Prostate gland (tissue), 2 donors: ENCODE results near the gene CACNA1S. TPM values are rescaled to one million over a fixed set of nuclear protein-coding genes. Genes with fewer than 3 reads are reported as not detected.

Experiments
- DNase-seq: peaks from one replicate; pipeline ENCODE4 v3.0.0-alpha.2; 2019; ENCODE audit warnings: low spot score
- H3K27ac ChIP-seq, 2 donors: fragments of 200-600 bp; sonication (generic); 2 replicates each; pipeline ENCODE4 v1.5.1; 2017 to 2019
- H3K27me3 ChIP-seq: fragments of 200-600 bp; sonication (generic); replicated peaks from 2 replicates; pipeline ENCODE4 v1.5.1; 2019; ENCODE audit not compliant: insufficient read depth
- H3K36me3 ChIP-seq, 2 donors: fragments of 200-600 bp; sonication (generic); 1 replicate in 1 of 2; 2 replicates in 1 of 2; pipeline versions ENCODE4 v1.5.1 to v1.8.1; 2017 to 2019
- H3K4me1 ChIP-seq: fragments of 200-600 bp; sonication (generic); replicated peaks from 2 replicates; pipeline ENCODE4 v1.5.1; 2019
- H3K4me3 ChIP-seq, 2 donors: fragments of 200-600 bp; sonication (generic); 2 replicates each; pipeline ENCODE4 v1.5.1; 2017 to 2019
- H3K9me3 ChIP-seq: fragments of 200-600 bp; sonication (generic); 2 replicates; pipeline ENCODE4 v1.5.1; 2017
- CTCF ChIP-seq, 4 experiments: fragments of 200-600 bp in 2 of 4; fragments of 450-650 bp in 2 of 4; sonication (generic) in 2 of 4; IDR thresholded peaks; 1 replicate in 3 of 4; 2 replicates in 1 of 4; pipeline ENCODE4 v1.5.1; 2016 to 2019; ENCODE audit warnings: antibody characterized with exemption in 4 of 4, mild to moderate bottlenecking in 2 of 4, moderate library complexity in 2 of 4
- POLR2A ChIP-seq: fragments of 450-650 bp; IDR thresholded peaks from one replicate; pipeline ENCODE4 v1.6.1; 2016; ENCODE audit warnings: antibody characterized with exemption, mild to moderate bottlenecking
- POLR2AphosphoS5 ChIP-seq: sonication (generic); formaldehyde crosslinking; IDR thresholded peaks from one replicate; pipeline ENCODE4 v1.6.1; 2017; ENCODE audit warnings: antibody characterized with exemption
- WGBS: methylation state at CpG from one replicate; pipeline ENCODE4 v1.1.5; 2018; 5-methylcytosine and 5-hydroxymethylcytosine counted together
- intact Hi-C: fragments of 100-400 bp; cut with DNase I; formaldehyde crosslinking; loops from one replicate; pipeline ENCODE4 v1.14.2; 2022
- total RNA-seq, 2 donors: library from RNA; depleted of rRNA; stranded (reverse); fragments of >200 nt; gene quantifications; one replicate each; pipeline ENCODE4 v1.1.0, GENCODE V29; 2016

CACNA1S gene
- under 1 TPM in 1 of 2 donors, not detected in 1; 0.55 TPM for total RNA-seq

DNA sequence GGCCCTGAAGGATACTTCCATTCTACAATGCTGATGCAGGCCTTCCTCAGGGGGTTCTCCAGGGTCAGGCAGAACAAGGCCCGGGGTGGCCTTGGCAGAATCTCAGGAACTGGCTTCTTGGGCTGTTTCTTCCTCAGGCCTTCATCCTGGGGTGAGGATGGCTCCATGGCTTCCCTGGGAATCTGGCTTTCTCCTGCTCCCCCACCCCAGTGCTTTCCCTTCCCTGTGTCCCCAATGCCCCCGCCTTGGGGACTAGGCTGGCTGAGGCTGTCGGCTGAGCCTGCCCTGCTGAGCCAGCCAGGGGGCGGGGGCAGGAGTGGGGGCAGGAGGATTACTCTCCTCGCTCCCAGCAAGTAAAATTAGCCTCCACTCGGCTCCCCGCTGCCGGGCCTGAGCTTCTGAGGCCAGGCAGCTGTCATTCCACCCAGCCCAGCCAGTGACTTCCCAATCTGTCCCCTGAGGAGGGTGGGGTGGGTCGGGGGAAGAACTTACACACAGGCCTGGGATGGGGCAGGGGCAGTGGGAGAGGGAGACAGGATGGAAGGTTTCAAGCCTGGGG is at the start of gene CACNA1S:
CACNA1S (minus strand) TSS at position 254 of the 559 bp plus-strand sequence; CDS start at position 167, 87 bp downstream.
- intact Hi-C loops, result no loop called here
- no peaks in the 10 kb centered on the region for H3K36me3 ChIP-seq
- no peak within 1 kb of the TSS for H3K27ac ChIP-seq
- H3K9me3 ChIP-seq, result no peaks in the 10 kb centered on the region
- no peaks in the 10 kb centered on the region for H3K4me1 ChIP-seq
- no peaks in the 10 kb centered on the region for H3K27me3 ChIP-seq
- TF ChIP-seq POLR2AphosphoS5 (no peak), CTCF (IDR thresholded peaks at IDR 0.05) (no peak), POLR2A (no peak)
- no peak for DNase-seq
- no peak within 1 kb of the TSS for H3K4me3 ChIP-seq
- WGBS, result 88% methylated on average over 9 of the region's 9 CpGs

DNA sequence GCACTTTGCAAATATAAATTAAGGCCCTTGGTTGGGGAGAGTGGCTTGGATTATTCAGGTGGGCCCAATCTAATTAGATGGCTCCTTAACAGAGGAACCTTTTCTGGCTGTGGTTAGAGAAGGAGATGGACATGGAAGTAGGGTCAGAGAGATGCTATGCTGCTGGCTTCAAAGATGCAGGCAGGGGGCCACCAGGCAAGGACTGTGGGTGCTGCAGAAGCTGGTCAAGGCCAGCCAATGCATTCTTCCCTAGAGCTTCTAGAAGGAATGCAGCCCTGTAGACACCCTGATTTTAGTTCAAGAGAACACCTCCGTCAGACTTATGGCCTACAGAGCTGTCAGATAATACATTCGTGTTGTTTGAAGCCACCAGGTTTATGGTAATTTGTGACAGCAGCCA is 45.7 kb upstream of the CACNA1S start:
- no peak for DNase-seq
- intact Hi-C loops, result no loop called here
- no peaks in the 10 kb centered on the region for H3K4me1 ChIP-seq
- no peaks in the 10 kb centered on the region for H3K9me3 ChIP-seq
- H3K27ac ChIP-seq, result no peak overlapping the region
- no peaks in the 10 kb centered on the region for H3K36me3 ChIP-seq
- no peak overlapping the region for H3K4me3 ChIP-seq
- H3K27me3 ChIP-seq, result no peaks in the 10 kb centered on the region
- 87% methylated on average over 2 of the region's 2 CpGs for WGBS
- no peak for TF ChIP-seq POLR2A
- no peak for TF ChIP-seq CTCF (IDR thresholded peaks at IDR 0.05)
- no peak for TF ChIP-seq POLR2AphosphoS5

GRCh38 chr1:201156819-201157218 is 44.6 kb upstream of the CACNA1S start:
- H3K9me3 ChIP-seq, result no peaks in the 10 kb centered on the region
- DNase-seq, result no peak
- intact Hi-C loops, result no loop called here
- H3K36me3 ChIP-seq, result no peaks in the 10 kb centered on the region
- H3K27ac ChIP-seq, result no peak overlapping the region
- no peak overlapping the region for H3K4me3 ChIP-seq
- no peaks in the 10 kb centered on the region for H3K27me3 ChIP-seq
- no peaks in the 10 kb centered on the region for H3K4me1 ChIP-seq
- TF ChIP-seq POLR2AphosphoS5 (no peak), POLR2A (no peak), CTCF (IDR thresholded peaks at IDR 0.05) (no peak)

DNA sequence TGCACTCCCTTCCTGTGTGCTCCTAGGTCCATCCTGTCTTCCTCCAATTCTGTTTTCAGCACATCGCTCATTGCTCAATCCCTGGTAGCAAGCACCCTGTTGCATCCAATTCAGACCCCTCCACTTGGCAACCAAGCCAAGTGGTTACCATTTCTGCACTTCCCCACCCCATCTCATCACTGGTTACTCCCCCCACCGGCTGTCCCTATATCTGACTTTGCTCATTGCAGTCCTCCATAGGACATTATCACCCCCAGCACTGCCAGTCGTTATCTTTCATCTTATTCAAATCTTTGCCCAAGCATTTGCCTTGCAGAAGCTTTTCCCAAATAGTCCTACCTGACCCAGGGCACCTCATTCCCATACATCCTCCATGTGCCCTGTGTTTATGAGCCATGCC is 44.1 kb upstream of the CACNA1S start:
- no peaks in the 10 kb centered on the region for H3K4me1 ChIP-seq
- H3K9me3 ChIP-seq, result no peaks in the 10 kb centered on the region
- H3K36me3 ChIP-seq, result peaks cover 0 to 3% of the 10 kb centered on the region in 2 donors
- intact Hi-C loops, result no loop called here
- WGBS, result 87% methylated on average over 3 of the region's 3 CpGs
- no peak overlapping the region for H3K27ac ChIP-seq
- no peak for TF ChIP-seq CTCF (IDR thresholded peaks at IDR 0.05)
- no peak for TF ChIP-seq POLR2A
- no peak for TF ChIP-seq POLR2AphosphoS5
- no peak overlapping the region for H3K4me3 ChIP-seq
- DNase-seq, result no peak
- no peaks in the 10 kb centered on the region for H3K27me3 ChIP-seq

- Histone ChIP-seq H3K36me3 (peaks cover 0 to 6% of the 10 kb centered on the region in 2 donors), H3K27me3 (no peaks in the 10 kb centered on the region), H3K27ac (no peak overlapping the region), H3K4me3 (no peak overlapping the region), H3K9me3 (no peaks in the 10 kb centered on the region), H3K4me1 (no peaks in the 10 kb centered on the region)
- TF ChIP-seq POLR2AphosphoS5, result no peak
- TF ChIP-seq POLR2A, result no peak
- TF ChIP-seq CTCF (IDR thresholded peaks at IDR 0.05), result no peak
- intact Hi-C loops, result loop anchor here (2.0 kb wide), 1 partner anchor 15 kb away; no protein-coding TSS in a partner anchor
- no peak for DNase-seq
- WGBS, result 79% methylated on average over 2 of the region's 2 CpGs
Observed at GRCh38 chr1:201155354-201155753, 43.1 kb upstream of the CACNA1S start.
